T-helper 17 cell (primary cell): ENCODE results near the gene TCEANC. TPM values are rescaled to one million over a fixed set of nuclear protein-coding genes. Genes with fewer than 3 reads are reported as not detected.
A peak's percentile ranks its signal among the peaks of the same experiment; 100 is the strongest.

Experiments used
- ATAC-seq: fragments of 150-1000 bp; cut with Tn5 transposase; 2 replicates; pipeline ENCODE4 v1.10.0; 2021; ENCODE audit warnings: mild to moderate bottlenecking, moderate library complexity
- DNase-seq, 3 donors: peaks; one replicate each; pipeline versions ENCODE4 v3.0.0 to v3.0.0-alpha.2; 2020 to 2021
- H3K9me3 ChIP-seq: one replicate; pipeline ENCODE4 v1.7.0; 2013; ENCODE audit warnings: low read length, mild to moderate bottlenecking; ENCODE audit not compliant: control insufficient read depth, poor library complexity, severe bottlenecking
- H3K27ac Mint-ChIP-seq: one replicate; pipeline ENCODE4 v1.8.0; 2022; ENCODE audit warnings: mild to moderate bottlenecking, moderate library complexity, mixed read lengths
- H3K27me3 Mint-ChIP-seq: one replicate; pipeline ENCODE4 v1.8.0; 2022; ENCODE audit warnings: mixed read lengths
- H3K36me3 Mint-ChIP-seq: one replicate; pipeline ENCODE4 v1.8.0; 2022; ENCODE audit warnings: low read depth, mixed read lengths
- H3K4me1 Mint-ChIP-seq: one replicate; pipeline ENCODE4 v1.8.0; 2022; ENCODE audit warnings: mild to moderate bottlenecking, mixed read lengths
- H3K4me3 Mint-ChIP-seq: one replicate; pipeline ENCODE4 v1.8.0; 2022; ENCODE audit warnings: mild to moderate bottlenecking, moderate library complexity, mixed read lengths
- total RNA-seq, 4 donors: library from RNA in 2 of 4; stranded (reverse) in 2 of 4; gene quantifications; one replicate each; pipeline ENCODE4 v1.2.3 and lab custom pipeline; 2022 to 2026

Gene TCEANC
- total RNA-seq, 2 donors from 2014 or later: 7.8 to 8.8 TPM

DNA sequence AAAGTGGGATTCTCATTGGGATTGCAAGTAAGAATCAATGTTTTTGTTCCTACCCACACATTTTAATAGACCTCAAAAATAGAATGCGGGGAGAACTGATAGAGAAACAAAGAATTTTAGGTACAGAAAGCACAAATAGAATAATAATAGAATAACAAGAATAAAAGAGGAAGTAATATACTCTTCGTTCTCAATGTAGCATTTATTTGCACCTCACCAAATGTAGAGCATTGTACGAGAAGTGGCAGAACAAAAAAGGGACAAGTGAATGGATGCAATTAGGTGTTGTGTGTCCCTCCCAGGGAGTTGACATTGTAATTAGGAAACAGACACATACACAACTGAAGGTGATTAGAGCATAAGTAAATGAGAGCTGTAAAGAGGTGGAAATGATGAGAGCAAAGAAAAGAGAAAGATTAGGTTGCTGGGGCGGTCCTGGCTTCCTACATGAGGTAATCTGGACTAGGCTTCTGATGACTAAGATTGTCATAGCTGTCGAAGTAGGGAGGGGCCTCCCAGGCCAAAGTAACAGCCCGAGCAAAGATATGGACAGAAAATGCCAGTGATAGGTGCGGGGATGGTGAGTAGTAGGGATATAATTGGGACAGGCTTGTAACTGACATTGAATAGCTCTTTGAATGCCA lies 46.4 kb downstream of the TCEANC start:
- ATAC-seq: no peak
- DNase-seq: no peak
- Mint-ChIP-seq H3K27me3 (no peaks in the 10 kb centered on the region), H3K27ac (peak overlapping the region; percentile 83), H3K4me3 (peak overlapping the region; percentile 65), H3K4me1 (peaks cover 42% of the 10 kb centered on the region), H3K36me3 (no peaks in the 10 kb centered on the region)
- H3K9me3 ChIP-seq: no peaks in the 10 kb centered on the region

DNA sequence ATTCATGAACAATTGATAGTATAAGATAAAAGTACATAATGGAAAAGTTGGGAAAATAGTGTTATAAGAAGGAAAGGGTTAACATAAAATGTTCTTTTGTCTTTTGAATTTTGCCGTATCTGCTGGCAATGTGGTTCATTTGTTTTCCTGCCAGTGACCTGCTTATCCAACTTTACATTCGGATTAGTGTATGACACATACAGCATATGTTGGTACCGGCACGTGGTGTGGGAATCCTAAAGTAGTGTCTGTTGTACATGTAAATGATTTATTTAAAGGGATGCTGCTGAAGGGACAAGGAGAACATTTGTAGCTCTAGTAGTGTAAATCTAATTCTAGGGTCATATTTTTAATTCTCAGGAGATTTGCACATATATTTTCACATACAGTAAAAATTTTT lies 47.4 kb downstream of the TCEANC start:
- Mint-ChIP-seq H3K36me3 (no peaks in the 10 kb centered on the region), H3K27ac (no peak overlapping the region), H3K4me1 (peaks cover 37% of the 10 kb centered on the region), H3K27me3 (no peaks in the 10 kb centered on the region), H3K4me3 (no peak overlapping the region)
- ATAC-seq: no peak
- DNase-seq: no peak
- no peaks in the 10 kb centered on the region for H3K9me3 ChIP-seq

DNA sequence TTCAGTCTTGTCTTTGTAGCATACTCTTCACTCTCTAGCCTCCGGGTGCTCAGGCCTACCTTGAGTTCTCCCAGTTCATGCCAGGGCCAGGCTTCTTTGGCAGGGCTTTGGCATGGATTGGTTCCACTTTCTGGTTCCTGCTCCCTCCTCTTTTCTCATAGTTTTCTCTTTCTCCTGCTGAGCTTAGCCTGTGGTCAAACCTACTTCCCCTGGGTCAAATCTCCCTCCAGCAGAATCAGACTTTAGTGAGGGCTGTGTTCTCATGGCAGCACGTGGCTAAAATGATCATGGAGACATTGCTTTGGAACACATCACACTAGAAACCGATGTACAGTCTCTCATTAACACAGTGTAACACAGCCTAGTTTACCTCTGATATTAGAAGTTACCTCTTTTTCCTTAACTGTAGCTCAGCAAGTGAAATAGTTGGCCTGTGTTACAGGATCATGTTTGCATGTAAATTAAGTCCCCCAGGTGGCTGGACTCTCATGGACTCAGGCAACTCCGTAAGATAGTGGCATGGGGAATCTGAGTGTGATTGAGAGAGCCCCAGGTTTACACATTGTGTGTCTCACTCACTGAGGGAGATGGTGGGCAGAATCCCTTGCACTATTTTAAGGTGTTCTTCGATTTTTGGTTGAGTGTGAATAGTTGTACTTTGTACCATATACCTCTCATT lies 49.3 kb downstream of the TCEANC start:
- peak overlapping the region; percentile 80 for H3K27ac Mint-ChIP-seq
- no peaks in the 10 kb centered on the region for H3K27me3 Mint-ChIP-seq
- H3K36me3 Mint-ChIP-seq: peaks cover 3% of the 10 kb centered on the region
- ATAC-seq (no peak), DNase-seq (no peak)
- peak overlapping the region; percentile 67 for H3K4me3 Mint-ChIP-seq
- H3K9me3 ChIP-seq: no peaks in the 10 kb centered on the region
- peaks cover 31% of the 10 kb centered on the region for H3K4me1 Mint-ChIP-seq

DNA sequence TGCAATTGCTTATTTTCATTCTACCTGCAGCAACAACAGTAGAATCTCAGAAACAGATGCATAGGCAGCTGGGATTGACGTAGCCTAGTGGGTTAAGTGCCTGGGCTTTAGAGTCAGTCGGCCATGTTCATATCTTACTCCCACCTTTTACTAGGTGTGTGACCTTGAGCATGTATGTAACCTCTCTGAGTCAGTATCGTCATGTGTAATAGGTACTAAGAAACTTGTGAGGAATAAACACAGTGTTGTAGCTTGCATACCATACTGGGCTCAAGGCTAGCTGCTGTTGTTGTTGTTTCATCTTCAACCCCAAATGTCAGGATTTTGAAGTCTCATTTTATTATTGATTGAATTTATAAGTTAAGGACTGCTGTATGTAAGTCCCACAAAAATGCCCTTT lies 50.2 kb downstream of the TCEANC start:
- Mint-ChIP-seq H3K27ac (no peak overlapping the region), H3K36me3 (peaks cover 3% of the 10 kb centered on the region), H3K4me1 (peaks cover 30% of the 10 kb centered on the region), H3K27me3 (no peaks in the 10 kb centered on the region), H3K4me3 (no peak overlapping the region)
- no peak for DNase-seq
- no peak for ATAC-seq
- H3K9me3 ChIP-seq: no peaks in the 10 kb centered on the region

DNA sequence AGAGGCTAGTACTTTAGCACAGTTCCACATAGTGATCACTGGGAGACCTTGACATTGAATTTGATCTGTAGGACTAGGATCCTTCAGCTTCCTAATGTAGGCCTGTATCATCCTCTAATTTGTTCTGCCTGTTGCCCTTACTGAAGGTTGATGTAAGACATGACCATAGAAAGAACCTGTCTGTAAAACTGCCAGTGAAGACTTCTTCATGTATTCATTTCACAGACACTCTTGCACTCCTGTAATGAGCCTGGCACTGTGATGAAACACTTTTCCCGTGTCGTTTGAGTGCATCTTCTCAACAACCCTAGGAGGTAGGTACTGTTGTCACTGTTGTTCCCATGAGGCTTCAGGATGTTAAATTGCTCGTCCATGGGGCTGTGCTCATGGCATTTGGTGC lies 50.6 kb downstream of the TCEANC start:
- DNase-seq: no peak
- H3K36me3 Mint-ChIP-seq: peaks cover 3% of the 10 kb centered on the region
- H3K27me3 Mint-ChIP-seq: no peaks in the 10 kb centered on the region
- ATAC-seq: no peak
- H3K4me3 Mint-ChIP-seq: no peak overlapping the region
- H3K27ac Mint-ChIP-seq: peak overlapping the region; percentile 19
- H3K4me1 Mint-ChIP-seq: peaks cover 30% of the 10 kb centered on the region
- H3K9me3 ChIP-seq: no peaks in the 10 kb centered on the region

DNA sequence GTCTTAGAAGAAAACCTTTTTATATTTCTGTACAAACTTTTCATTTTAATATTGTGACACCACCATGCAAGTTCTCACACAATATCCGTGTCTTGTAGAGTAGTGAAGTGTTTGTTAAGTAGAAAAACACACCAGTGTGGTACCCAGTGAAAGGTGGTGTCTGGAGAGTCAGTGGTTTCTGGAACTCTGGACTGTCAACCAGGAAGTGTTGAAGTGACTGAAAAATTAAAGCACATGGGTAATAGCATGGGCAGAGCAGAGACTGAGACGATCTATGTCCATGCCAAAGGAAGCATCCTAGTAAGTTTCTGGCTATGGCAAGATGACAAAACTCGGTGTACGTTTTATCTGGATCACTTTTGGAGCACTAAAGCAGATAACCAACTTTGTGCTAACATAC lies 58.2 kb downstream of the TCEANC start:
- no peaks in the 10 kb centered on the region for H3K27me3 Mint-ChIP-seq
- no peak for DNase-seq
- H3K9me3 ChIP-seq: no peaks in the 10 kb centered on the region
- no peak overlapping the region for H3K4me3 Mint-ChIP-seq
- H3K36me3 Mint-ChIP-seq: peaks cover 2% of the 10 kb centered on the region
- ATAC-seq: no peak
- H3K27ac Mint-ChIP-seq: no peak overlapping the region
- H3K4me1 Mint-ChIP-seq: peaks cover 2% of the 10 kb centered on the region

Other genes with a start within 250 kb of the TCEANC start
- gene EGFL6, start 83.5 kb upstream of the TCEANC start, total RNA-seq: not detected
- gene RAB9A, start 36.0 kb downstream of the TCEANC start, total RNA-seq: 10 to 100 TPM; 21.8 to 34.0 TPM
- gene TRAPPC2, start 81.5 kb downstream of the TCEANC start, total RNA-seq: 10 to 100 TPM; 31.9 to 35.8 TPM
- gene OFD1, start 81.6 kb downstream of the TCEANC start, total RNA-seq: 10 to 100 TPM; 54.7 to 72.1 TPM
- not detected for gene GPM6B, start 164.0 kb downstream of the TCEANC start, total RNA-seq